Measurements from ENCODE around the gene MYO1C. TPM values are rescaled to one million over a fixed set of nuclear protein-coding genes. Genes with fewer than 3 reads are reported as not detected.

Gene MYO1C
- total RNA-seq, 4 donors from 2014 or later: 144 to 232 (median 179) TPM

DNA sequence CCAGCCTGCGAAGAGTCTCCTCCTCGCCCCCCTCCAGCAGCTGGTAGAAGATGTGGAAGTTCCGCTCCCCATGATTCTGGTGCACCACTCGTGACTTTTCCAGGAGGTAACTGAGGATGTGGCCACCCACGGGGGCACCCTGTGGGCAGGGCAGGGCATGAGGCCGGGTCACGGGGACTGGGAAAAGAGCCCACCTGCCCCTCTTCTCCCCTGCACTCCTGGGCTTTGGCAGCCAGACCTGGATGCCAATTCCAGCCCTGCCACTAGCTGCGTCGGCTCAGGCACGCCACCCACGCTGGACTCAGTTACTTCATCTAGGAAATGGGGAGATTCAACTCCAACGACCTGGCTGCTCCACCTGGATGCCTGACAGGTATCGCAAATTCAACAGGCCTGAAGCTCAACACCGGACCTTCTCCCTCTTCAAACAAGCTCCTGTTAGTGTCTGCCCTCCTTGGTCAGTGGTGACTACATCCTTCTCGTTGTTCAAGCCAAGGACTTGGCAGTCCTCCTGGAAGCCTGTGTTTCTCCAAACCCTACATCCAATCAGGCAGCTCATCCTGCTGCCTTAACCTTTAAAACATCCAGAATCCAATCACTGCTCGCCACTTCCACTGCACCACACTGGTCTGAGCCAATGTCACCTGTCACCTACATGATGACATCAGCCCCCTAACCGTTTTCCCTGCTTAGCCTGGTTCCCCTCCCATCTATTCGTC lies 11.6 kb downstream of the MYO1C start:
- no peak overlapping the region for H3K27ac ChIP-seq

DNA sequence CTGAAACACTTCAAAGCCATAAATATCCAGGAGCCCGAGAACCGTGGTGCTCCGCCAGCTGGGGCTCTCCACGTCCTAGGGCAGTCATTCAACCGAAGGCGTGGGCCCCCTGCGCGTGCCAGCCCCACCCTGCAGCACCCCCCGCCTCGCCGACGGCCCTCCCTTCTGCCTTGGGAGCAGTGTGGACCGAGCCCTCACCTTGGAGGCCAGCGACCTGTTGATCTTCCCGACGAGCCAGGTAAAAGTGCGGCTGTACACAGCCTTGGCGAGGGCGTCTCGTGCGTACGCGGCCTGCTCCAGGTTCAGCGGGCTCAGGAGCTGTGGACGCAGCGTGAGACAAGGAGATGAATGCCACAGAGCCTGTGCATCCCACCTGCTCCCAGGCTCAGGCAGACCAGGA lies 14.1 kb downstream of the MYO1C start:
- DNase-seq: no peak
- Histone ChIP-seq H3K36me3 (peaks cover 0 to 86% (median 0%) of the 10 kb centered on the region in 3 donors), H3K27ac (no peak overlapping the region), H3K4me1 (peaks cover 0 to 5% (median 2%) of the 10 kb centered on the region in 4 donors), H3K9me3 (no peaks in the 10 kb centered on the region), H3K4me3 (no peak overlapping the region), H3K27me3 (no peaks in the 10 kb centered on the region)
- TF ChIP-seq, protein P1, sequence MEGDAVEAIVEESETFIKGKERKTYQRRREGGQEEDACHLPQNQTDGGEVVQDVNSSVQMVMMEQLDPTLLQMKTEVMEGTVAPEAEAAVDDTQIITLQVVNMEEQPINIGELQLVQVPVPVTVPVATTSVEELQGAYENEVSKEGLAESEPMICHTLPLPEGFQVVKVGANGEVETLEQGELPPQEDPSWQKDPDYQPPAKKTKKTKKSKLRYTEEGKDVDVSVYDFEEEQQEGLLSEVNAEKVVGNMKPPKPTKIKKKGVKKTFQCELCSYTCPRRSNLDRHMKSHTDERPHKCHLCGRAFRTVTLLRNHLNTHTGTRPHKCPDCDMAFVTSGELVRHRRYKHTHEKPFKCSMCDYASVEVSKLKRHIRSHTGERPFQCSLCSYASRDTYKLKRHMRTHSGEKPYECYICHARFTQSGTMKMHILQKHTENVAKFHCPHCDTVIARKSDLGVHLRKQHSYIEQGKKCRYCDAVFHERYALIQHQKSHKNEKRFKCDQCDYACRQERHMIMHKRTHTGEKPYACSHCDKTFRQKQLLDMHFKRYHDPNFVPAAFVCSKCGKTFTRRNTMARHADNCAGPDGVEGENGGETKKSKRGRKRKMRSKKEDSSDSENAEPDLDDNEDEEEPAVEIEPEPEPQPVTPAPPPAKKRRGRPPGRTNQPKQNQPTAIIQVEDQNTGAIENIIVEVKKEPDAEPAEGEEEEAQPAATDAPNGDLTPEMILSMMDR (IDR thresholded peaks at IDR 0.05): no peak

More for the DNA sequence above, 11.6 kb downstream of the MYO1C start:
- TF ChIP-seq POLR2A (IDR thresholded peaks at IDR 0.05): no peak
- no peaks in the 10 kb centered on the region for H3K9me3 ChIP-seq
- DNase-seq: no peak
- no peak overlapping the region for H3K4me3 ChIP-seq
- peaks cover 0 to 22% (median 8%) of the 10 kb centered on the region in 4 donors for H3K4me1 ChIP-seq
- H3K36me3 ChIP-seq: peaks cover 0 to 79% (median 0%) of the 10 kb centered on the region in 3 donors
- no peaks in the 10 kb centered on the region for H3K27me3 ChIP-seq

DNA sequence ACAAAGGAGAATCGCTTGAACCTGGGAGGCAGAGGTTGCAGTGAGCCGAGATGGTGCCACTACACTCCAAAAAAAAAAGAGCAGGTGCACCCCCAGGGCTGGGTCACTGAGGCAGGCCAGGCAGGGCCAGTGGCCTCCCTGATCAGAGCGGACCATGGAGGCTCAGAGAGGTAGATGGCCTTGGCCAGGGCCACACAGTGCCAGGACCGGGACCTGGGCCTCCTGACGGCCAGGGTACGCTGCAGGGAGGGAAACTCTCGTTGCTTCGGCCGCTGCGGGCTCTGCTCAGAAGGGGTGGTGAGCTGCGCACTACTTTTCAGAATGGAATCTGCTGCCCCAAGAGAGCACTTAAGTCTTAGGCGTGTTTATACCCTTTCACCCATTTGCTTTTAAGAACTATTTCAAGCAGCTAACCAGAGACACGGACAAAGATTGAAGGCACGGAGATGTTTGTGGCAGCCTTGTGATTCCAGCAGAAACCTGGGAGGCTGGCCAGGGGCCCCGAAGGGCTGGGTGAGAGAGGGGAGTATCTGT lies 17.1 kb downstream of the MYO1C start:
- TF ChIP-seq POLR2A (IDR thresholded peaks at IDR 0.05): no peak
- TF ChIP-seq, protein P1 (IDR thresholded peaks at IDR 0.05): no peak
- Histone ChIP-seq H3K4me1 (peaks cover 0 to 3% (median 0%) of the 10 kb centered on the region in 4 donors), H3K27me3 (no peaks in the 10 kb centered on the region), H3K4me3 (no peak overlapping the region), H3K36me3 (peaks cover 0 to 89% (median 0%) of the 10 kb centered on the region in 3 donors), H3K27ac (peak overlapping the region in 1 of 4 donors; percentile 68), H3K9me3 (no peaks in the 10 kb centered on the region)
- DNase-seq: no peak

DNA sequence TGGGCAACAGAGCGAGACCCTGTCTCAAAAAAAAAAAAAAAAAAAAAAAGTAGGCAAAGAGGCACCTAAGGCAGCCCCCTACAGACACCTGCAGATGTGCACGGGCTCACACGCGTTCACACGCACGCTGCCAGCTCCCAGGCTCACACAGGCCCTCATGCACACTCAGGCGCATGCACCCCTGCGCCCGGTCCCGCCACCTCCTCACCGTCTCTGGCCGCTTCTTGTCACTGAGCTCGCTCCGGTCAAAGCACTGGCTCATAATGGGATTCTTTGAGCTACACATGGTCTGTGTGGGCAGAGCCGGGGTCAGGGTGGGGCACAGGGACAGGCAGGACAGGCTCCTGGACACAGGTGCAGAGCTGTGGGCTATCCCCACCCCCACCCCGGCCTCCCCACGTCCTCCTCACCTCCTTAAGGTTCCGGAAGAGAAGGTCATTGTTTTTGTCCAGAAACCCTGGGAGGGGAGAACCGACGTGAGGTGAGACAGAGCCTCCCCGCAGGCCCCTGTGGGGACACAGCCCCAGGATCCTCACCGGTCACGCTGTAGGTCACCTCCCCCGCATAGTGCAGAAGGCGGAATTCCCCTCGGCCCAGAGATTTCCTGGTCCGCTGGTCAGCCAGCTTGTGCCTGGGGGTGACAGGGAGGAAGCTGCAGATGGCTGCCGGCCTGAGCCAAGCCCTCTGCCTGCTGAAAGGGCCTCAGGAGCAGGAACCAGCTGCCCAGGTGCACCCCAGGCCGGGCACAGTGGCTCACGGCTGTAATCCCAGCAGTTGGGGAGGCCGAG lies 17.9 kb downstream of the MYO1C start:
- peaks cover 0 to 90% (median 0%) of the 10 kb centered on the region in 3 donors for H3K36me3 ChIP-seq
- no peak overlapping the region for H3K4me3 ChIP-seq
- TF ChIP-seq, protein P1 (IDR thresholded peaks at IDR 0.05): no peak
- TF ChIP-seq POLR2A (IDR thresholded peaks at IDR 0.05): no peak
- peaks cover 0 to 3% (median 0%) of the 10 kb centered on the region in 4 donors for H3K4me1 ChIP-seq
- peak in 2 of 3 donors; percentile 56 to 61 for DNase-seq
- no peaks in the 10 kb centered on the region for H3K27me3 ChIP-seq
- H3K9me3 ChIP-seq: no peaks in the 10 kb centered on the region
- H3K27ac ChIP-seq: peak overlapping the region in 1 of 4 donors; percentile 68

DNA sequence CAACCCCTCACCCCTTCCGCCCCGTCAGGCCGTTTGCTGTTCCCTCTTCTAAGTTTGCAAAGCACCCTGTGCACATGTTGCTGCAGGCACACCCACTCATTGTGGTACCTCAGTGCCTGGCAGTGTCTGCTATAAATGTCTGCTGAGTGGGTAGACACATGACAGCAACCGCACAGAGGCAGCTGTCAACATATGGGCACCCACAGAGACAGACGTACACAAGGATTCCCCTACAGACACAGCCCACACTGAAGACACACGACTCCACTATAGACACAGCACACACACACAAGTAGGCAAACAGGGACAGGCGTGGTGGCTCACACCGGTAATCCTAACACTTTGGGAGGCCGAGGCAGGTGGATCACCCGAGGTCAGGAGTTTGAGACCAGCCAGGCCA lies 18.6 kb downstream of the MYO1C start:
- TF ChIP-seq POLR2A (IDR thresholded peaks at IDR 0.05): no peak
- TF ChIP-seq, protein P1 (IDR thresholded peaks at IDR 0.05): no peak
- peak in 1 of 3 donors; percentile 58 for DNase-seq
- no peaks in the 10 kb centered on the region for H3K27me3 ChIP-seq
- H3K4me3 ChIP-seq: no peak overlapping the region
- H3K36me3 ChIP-seq: peaks cover 0 to 90% (median 0%) of the 10 kb centered on the region in 3 donors
- no peaks in the 10 kb centered on the region for H3K9me3 ChIP-seq
- H3K4me1 ChIP-seq: peaks cover 0 to 3% (median 0%) of the 10 kb centered on the region in 4 donors
- peak overlapping the region in 1 of 4 donors; percentile 51 for H3K27ac ChIP-seq

Data from Peyer's patch (tissue), 4 donors.